H9 (cell line): ENCODE results near the gene LAMTOR4. TPM values are rescaled to one million over a fixed set of nuclear protein-coding genes. Genes with fewer than 3 reads are reported as not detected.
A peak's percentile ranks its signal among the peaks of the same experiment; 100 is the strongest.

ENCODE experiments used
- DNase-seq: peaks from one replicate; pipeline ENCODE4 v3.0.0-alpha.2; 2017
- H2AFZ ChIP-seq: one replicate; pipeline ENCODE4 v1.6.1; 2013; ENCODE audit warnings: mild to moderate bottlenecking, low read length, control low read depth, moderate library complexity
- H2AK5ac ChIP-seq: 2 replicates; pipeline ENCODE4 v1.6.1; 2013; ENCODE audit warnings: low read length, control low read depth, mixed read lengths; ENCODE audit not compliant: insufficient read length
- H2BK120ac ChIP-seq: one replicate; pipeline ENCODE4 v1.6.1; 2013; ENCODE audit warnings: low read depth, mild to moderate bottlenecking, low read length, control low read depth, inconsistent platforms; ENCODE audit not compliant: poor library complexity, severe bottlenecking
- H2BK12ac ChIP-seq: 2 replicates; pipeline ENCODE4 v1.6.1; 2013; ENCODE audit warnings: low read length, control low read depth, mixed read lengths, low read depth; ENCODE audit not compliant: insufficient read length
- H2BK15ac ChIP-seq: 2 replicates; pipeline ENCODE4 v1.6.1; 2013; ENCODE audit warnings: low read depth, low read length, control low read depth
- H2BK20ac ChIP-seq: one replicate; pipeline ENCODE4 v1.6.1; 2013; ENCODE audit warnings: low read depth, mild to moderate bottlenecking, low read length, control low read depth, inconsistent platforms; ENCODE audit not compliant: poor library complexity, severe bottlenecking
- H2BK5ac ChIP-seq: 2 replicates; pipeline ENCODE4 v1.6.1; 2013; ENCODE audit warnings: low read length, control low read depth, mixed read lengths; ENCODE audit not compliant: insufficient read length
- H3K14ac ChIP-seq: 2 replicates; pipeline ENCODE4 v1.6.1; 2013; ENCODE audit warnings: low read length, control low read depth; ENCODE audit not compliant: insufficient read depth
- H3K18ac ChIP-seq: 2 replicates; pipeline ENCODE4 v1.6.1; 2013; ENCODE audit warnings: low read depth, mild to moderate bottlenecking, mixed read lengths, low read length, control low read depth; ENCODE audit not compliant: insufficient read length
- H3K23ac ChIP-seq: 2 replicates; pipeline ENCODE4 v1.6.1; 2013; ENCODE audit warnings: low read length, control low read depth, mixed read lengths, low read depth; ENCODE audit not compliant: insufficient read length
- H3K23me2 ChIP-seq: 2 replicates; pipeline ENCODE4 v1.6.1; 2013; ENCODE audit warnings: low read depth, mild to moderate bottlenecking, mixed read lengths, low read length, control low read depth; ENCODE audit not compliant: insufficient read length, poor library complexity, severe bottlenecking
- H3K27ac ChIP-seq: 2 replicates; pipeline ENCODE4 v1.5.1; 2013; ENCODE audit warnings: low read length, control low read depth, mixed read lengths, low read depth; ENCODE audit not compliant: insufficient read length
- H3K27me3 ChIP-seq: 2 replicates; pipeline ENCODE4 v1.6.1; 2013; ENCODE audit warnings: low read length, control low read depth, inconsistent platforms; ENCODE audit not compliant: insufficient read depth
- H3K4ac ChIP-seq: 2 replicates; pipeline ENCODE4 v1.6.1; 2013; ENCODE audit warnings: low read depth, mild to moderate bottlenecking, control low read depth, inconsistent platforms, low read length, moderate library complexity
- H3K4me1 ChIP-seq: 2 replicates; pipeline ENCODE4 v1.6.1; 2013; ENCODE audit warnings: low read length, control low read depth, inconsistent platforms; ENCODE audit not compliant: insufficient read depth
- H3K4me2 ChIP-seq: 2 replicates; pipeline ENCODE4 v1.6.1; 2013; ENCODE audit warnings: low read length, control low read depth, mixed read lengths; ENCODE audit not compliant: insufficient read length, insufficient read depth
- H3K56ac ChIP-seq: 2 replicates; pipeline ENCODE4 v1.6.1; 2013; ENCODE audit warnings: low read depth, mild to moderate bottlenecking, mixed read lengths, low read length, control low read depth; ENCODE audit not compliant: insufficient read length
- H3K79me1 ChIP-seq: 2 replicates; pipeline ENCODE4 v1.6.1; 2013; ENCODE audit warnings: low read depth, mild to moderate bottlenecking, moderate library complexity, low read length, control low read depth, inconsistent platforms; ENCODE audit not compliant: insufficient read depth, poor library complexity, severe bottlenecking
- H3K79me2 ChIP-seq: 2 replicates; pipeline ENCODE4 v1.6.1; 2013; ENCODE audit warnings: low read length, control low read depth, inconsistent platforms; ENCODE audit not compliant: insufficient read depth
- H3K9ac ChIP-seq: 2 replicates; pipeline ENCODE4 v1.6.1; 2013; ENCODE audit warnings: low read length, control low read depth, mixed read lengths; ENCODE audit not compliant: insufficient read length; ENCODE audit errors: extremely low read depth
- H3K9me3 ChIP-seq: one replicate; pipeline ENCODE4 v1.6.1; 2013; ENCODE audit warnings: low read depth, low read length, inconsistent platforms; ENCODE audit not compliant: control insufficient read depth
- H3T11ph ChIP-seq: one replicate; pipeline ENCODE4 v1.6.1; 2013; ENCODE audit warnings: mild to moderate bottlenecking, low read length, control low read depth, inconsistent platforms
- H4K20me1 ChIP-seq: one replicate; pipeline ENCODE4 v1.6.1; 2013; ENCODE audit not compliant: control insufficient read depth, insufficient read length, insufficient read depth
- H4K5ac ChIP-seq: 2 replicates; pipeline ENCODE4 v1.6.1; 2013; ENCODE audit warnings: low read depth, mild to moderate bottlenecking, mixed read lengths, low read length, control low read depth; ENCODE audit not compliant: insufficient read length
- H4K8ac ChIP-seq: replicated peaks from 2 replicates; pipeline ENCODE4 v1.6.1; 2013; ENCODE audit warnings: low read length, control low read depth, mixed read lengths, low read depth; ENCODE audit not compliant: insufficient read length
- H4K91ac ChIP-seq: 2 replicates; pipeline ENCODE4 v1.6.1; 2013; ENCODE audit warnings: low read depth, mild to moderate bottlenecking, moderate library complexity, mixed read lengths, low read length, control low read depth; ENCODE audit not compliant: insufficient read length
- H3K27ac Mint-ChIP-seq, 3 experiments: 2 replicates in 2 of 3; 3 replicates in 1 of 3; pipeline ENCODE4 v1.8.0; 2020 to 2021; ENCODE audit warnings: mixed read lengths in 3 of 3, mild to moderate bottlenecking in 1 of 3, moderate library complexity in 1 of 3
- H3K27me3 Mint-ChIP-seq: 2 replicates; pipeline ENCODE4 v1.8.0; 2021; ENCODE audit warnings: low read depth, mild to moderate bottlenecking, moderate library complexity, mixed read lengths
- H3K36me3 Mint-ChIP-seq, 3 experiments: 2 replicates in 2 of 3; 3 replicates in 1 of 3; pipeline ENCODE4 v1.8.0; 2020 to 2021; ENCODE audit warnings: low read depth in 3 of 3, mixed read lengths in 3 of 3; ENCODE audit not compliant: insufficient read depth in 1 of 3
- H3K4me1 Mint-ChIP-seq, 2 experiments: 2 replicates each; pipeline ENCODE4 v1.8.0; 2020; ENCODE audit warnings: mixed read lengths in 2 of 2
- H3K4me3 Mint-ChIP-seq, 2 experiments: 2 replicates in 1 of 2; 3 replicates in 1 of 2; pipeline ENCODE4 v1.8.0; 2020 to 2021; ENCODE audit warnings: mild to moderate bottlenecking in 2 of 2, mixed read lengths in 2 of 2, moderate library complexity in 1 of 2
- H3K9me3 Mint-ChIP-seq, 2 experiments: 2 replicates in 1 of 2; 3 replicates in 1 of 2; pipeline ENCODE4 v1.8.0; 2020; ENCODE audit warnings: mild to moderate bottlenecking in 2 of 2, mixed read lengths in 2 of 2, moderate library complexity in 1 of 2
- whole genome bisulfite sequencing: extraction: QIAGEN DNeasy Blood & Tissue Kit; methylation state at CpG from one replicate; pipeline ENCODE4 v1.1.7; 2013; ENCODE audit warnings: missing lambda C conversion rate, low lambda C conversion rate, mixed read lengths; ENCODE audit not compliant: insufficient read length; ENCODE audit errors: extremely low coverage; 5-methylcytosine and 5-hydroxymethylcytosine counted together
- total RNA-seq: library from RNA; stranded (reverse); gene quantifications from 2 replicates; pipeline ENCODE4 v1.2.1, GENCODE V29; 2021
- TF ChIP-seq, protein P1 (sequence below): fragments of 200-600 bp; sonication (generic); conservative IDR thresholded peaks from 3 replicates; pipeline ENCODE4 v1.8.0; 2021; ENCODE audit warnings: antibody characterized with exemption, mild to moderate bottlenecking

The LAMTOR4 gene
- total RNA-seq, 1 experiment from 2014 or later: 179 TPM

DNA sequence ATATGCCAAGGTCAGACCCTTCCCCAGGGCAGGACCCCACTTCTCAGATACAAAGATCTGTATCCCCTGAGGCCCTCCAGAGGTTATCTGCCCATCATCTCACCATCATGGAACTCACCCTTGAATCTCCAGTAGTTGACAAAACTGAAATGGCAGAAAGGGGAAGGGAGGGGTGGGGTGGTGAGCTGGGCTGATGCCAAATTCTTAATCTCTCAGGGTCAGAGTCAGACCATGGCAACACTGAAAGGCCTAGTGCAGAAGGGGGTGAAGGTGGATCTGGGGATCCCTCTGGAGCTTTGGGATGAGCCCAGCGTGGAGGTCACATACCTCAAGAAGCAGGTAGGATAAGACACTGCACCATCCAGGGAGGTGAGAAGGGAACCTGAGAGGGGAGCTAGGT, 26.1 kb upstream of the LAMTOR4 start:
- Histone ChIP-seq H4K5ac (no peak overlapping the region), H2BK5ac (no peak overlapping the region), H2BK20ac (no peak overlapping the region), H3K79me2 (no peaks in the 10 kb centered on the region), H3K23me2 (peaks cover 15% of the 10 kb centered on the region), H3K27me3 (no peaks in the 10 kb centered on the region), H4K91ac (no peak overlapping the region), H3K23ac (no peak overlapping the region), H2BK12ac (no peak overlapping the region), H3K4me1 (no peaks in the 10 kb centered on the region), H3K18ac (no peak overlapping the region), H3K27ac (no peak overlapping the region), H2AFZ (no peak overlapping the region), H2BK120ac (no peak overlapping the region), H3K9ac (no peak overlapping the region), H3K4me2 (no peak overlapping the region), H3K4ac (no peak overlapping the region), H4K8ac (no peak overlapping the region), H3K14ac (no peak overlapping the region), H3T11ph (no peak overlapping the region), H3K56ac (no peak overlapping the region), H2BK15ac (no peak overlapping the region), H2AK5ac (no peak overlapping the region), H3K9me3 (no peaks in the 10 kb centered on the region), H3K79me1 (no peaks in the 10 kb centered on the region), H4K20me1 (no peaks in the 10 kb centered on the region)
- H3K4me1 Mint-ChIP-seq: peaks cover 12 to 21% of the 10 kb centered on the region in 2 experiments
- no peaks in the 10 kb centered on the region; the same call in 1 of the 2 replicates for H3K27me3 Mint-ChIP-seq
- no peaks in the 10 kb centered on the region for H3K9me3 Mint-ChIP-seq
- TF ChIP-seq, protein P1, sequence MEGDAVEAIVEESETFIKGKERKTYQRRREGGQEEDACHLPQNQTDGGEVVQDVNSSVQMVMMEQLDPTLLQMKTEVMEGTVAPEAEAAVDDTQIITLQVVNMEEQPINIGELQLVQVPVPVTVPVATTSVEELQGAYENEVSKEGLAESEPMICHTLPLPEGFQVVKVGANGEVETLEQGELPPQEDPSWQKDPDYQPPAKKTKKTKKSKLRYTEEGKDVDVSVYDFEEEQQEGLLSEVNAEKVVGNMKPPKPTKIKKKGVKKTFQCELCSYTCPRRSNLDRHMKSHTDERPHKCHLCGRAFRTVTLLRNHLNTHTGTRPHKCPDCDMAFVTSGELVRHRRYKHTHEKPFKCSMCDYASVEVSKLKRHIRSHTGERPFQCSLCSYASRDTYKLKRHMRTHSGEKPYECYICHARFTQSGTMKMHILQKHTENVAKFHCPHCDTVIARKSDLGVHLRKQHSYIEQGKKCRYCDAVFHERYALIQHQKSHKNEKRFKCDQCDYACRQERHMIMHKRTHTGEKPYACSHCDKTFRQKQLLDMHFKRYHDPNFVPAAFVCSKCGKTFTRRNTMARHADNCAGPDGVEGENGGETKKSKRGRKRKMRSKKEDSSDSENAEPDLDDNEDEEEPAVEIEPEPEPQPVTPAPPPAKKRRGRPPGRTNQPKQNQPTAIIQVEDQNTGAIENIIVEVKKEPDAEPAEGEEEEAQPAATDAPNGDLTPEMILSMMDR: no peak
- peak overlapping the region in 2 of 3 experiments; percentile 61 to 86; a peak in 3 of 7 replicates for H3K27ac Mint-ChIP-seq
- peak overlapping the region in 1 of 2 experiments; percentile 40; a peak in 1 of 5 replicates for H3K4me3 Mint-ChIP-seq
- peaks cover 6 to 14% (median 9%) of the 10 kb centered on the region in 3 experiments; a peak in 4 of 7 replicates for H3K36me3 Mint-ChIP-seq
- no peak for DNase-seq
- no CpG with 5 or more reads among the region's 1 CpG for WGBS
